ENCODE data around the gene PRKG1. TPM values are rescaled to one million over a fixed set of nuclear protein-coding genes. Genes with fewer than 3 reads are reported as not detected.

The PRKG1 gene
- total and polyA plus RNA-seq, 2 of the 8 experiments (the other 6 are each of a cell fraction or from before 2014, with no cell fraction given): 4.2 to 15.2 TPM

GRCh38 chr10:51498424-51498823 is 424.1 kb downstream of the PRKG1 start:
- ChIA-PET POLR2A (ENCODE audit: partially characterized antibody) (no interaction called here), CTCF (ENCODE audit: partially characterized antibody) (interaction anchor here (1.5 kb wide), 1 partner anchor 76 kb away, joined by 4 read pairs; no protein-coding TSS in a partner anchor)
- H2BK12ac ChIP-seq (ENCODE audit: low read depth, low read length): no peak overlapping the region
- no peaks in the 10 kb centered on the region for H3K4me1 ChIP-seq (replicated peaks in 1 of 4; ENCODE audit: control insufficient read depth in 3 of 4, insufficient read depth in 4 of 4, low read length in 3 of 4)
- no peaks in the 10 kb centered on the region for H3K79me1 ChIP-seq (ENCODE audit: low read depth, low read length)
- TF ChIP-seq BRCA1 (IDR thresholded peaks at IDR 0.05; ENCODE audit: low read depth, low read length) (no peak), EZH2 (IDR thresholded peaks at IDR 0.05; ENCODE audit: low read depth, low read length, severe bottlenecking) (no peak), SIRT6 (IDR thresholded peaks at IDR 0.05; ENCODE audit: low read length) (no peak), SP2 (IDR thresholded peaks at IDR 0.05; ENCODE audit: low read length) (no peak)
- no peak overlapping the region for H2AK5ac ChIP-seq (ENCODE audit: low read depth, low read length)
- H4K5ac ChIP-seq (ENCODE audit: insufficient read length, low read depth, low read length): no peak overlapping the region
- DNase-seq (ENCODE audit: low read depth in 1 of 2, low spot score in 2 of 2) (no peak), FAIRE-seq (no peak)
- H4K8ac ChIP-seq (ENCODE audit: extremely low read depth, insufficient read depth, low read length): no peak overlapping the region
- no peak overlapping the region for H3K4me2 ChIP-seq (ENCODE audit: insufficient read depth in 1 of 2, low read depth in 2 of 2, low read length in 2 of 2)
- H3K27me3 ChIP-seq (replicated peaks in 1 of 4; ENCODE audit: control insufficient read depth in 3 of 4, extremely low read depth in 1 of 4, insufficient read depth in 3 of 4, low read length in 3 of 4): no peaks in the 10 kb centered on the region
- H3K23me2 ChIP-seq (ENCODE audit: low read depth, low read length): no peaks in the 10 kb centered on the region
- H3K56ac ChIP-seq (replicated peaks; ENCODE audit: insufficient read length, low read depth, low read length): no peak overlapping the region
- H3K14ac ChIP-seq (ENCODE audit: insufficient read length): no peak overlapping the region
- no peak overlapping the region for H2AFZ ChIP-seq (ENCODE audit: low read length)
- no peak overlapping the region for H3K23ac ChIP-seq (ENCODE audit: insufficient read length)
- no peak overlapping the region for H2BK15ac ChIP-seq (ENCODE audit: low read length)
- no peaks in the 10 kb centered on the region for H3K36me3 ChIP-seq (ENCODE audit: control insufficient read depth in 2 of 4, insufficient read depth in 4 of 4, low read length in 3 of 4)
- no peak overlapping the region for H2BK5ac ChIP-seq (ENCODE audit: low read depth, low read length)
- no peak overlapping the region for H2BK120ac ChIP-seq (replicated peaks; ENCODE audit: low read depth, low read length)
- WGBS, 2 experiments (ENCODE audit: extremely low coverage in 1 of 2, insufficient coverage in 1 of 2, insufficient read length in 1 of 2, insufficient replicate concordance in 2 of 2, low coverage in 1 of 2, low lambda C conversion rate in 2 of 2, missing lambda C conversion rate in 1 of 2): 94% methylated on average over 2 of the region's 2 CpGs; no CpG with 5 or more reads in 1 of the 2 experiments
- H2BK20ac ChIP-seq (ENCODE audit: low read length): no peak overlapping the region
- H3K4ac ChIP-seq (replicated peaks; ENCODE audit: insufficient read length, low read depth, low read length): no peak overlapping the region
- no peak overlapping the region for H3K9ac ChIP-seq (replicated peaks in 1 of 4; ENCODE audit: extremely low read depth in 1 of 4, low read depth in 3 of 4, low read length in 3 of 4)
- H3K27ac ChIP-seq (ENCODE audit: low read depth, low read length): no peak overlapping the region
- H3K9me3 ChIP-seq (ENCODE audit: insufficient read depth in 2 of 2, low read depth in 1 of 2, low read length in 1 of 2): no peaks in the 10 kb centered on the region
- no peak overlapping the region for H3K18ac ChIP-seq (ENCODE audit: extremely low read depth, low read length)
- no peaks in the 10 kb centered on the region for H4K20me1 ChIP-seq (replicated peaks in 1 of 2; ENCODE audit: control insufficient read depth in 1 of 2, insufficient read depth in 2 of 2, low read length in 2 of 2)
- no peak overlapping the region for H3K4me3 ChIP-seq (ENCODE audit: extremely low read depth in 1 of 4, insufficient read depth in 2 of 4, low read depth in 3 of 4, low read length in 4 of 4)
- no peaks in the 10 kb centered on the region for H3K79me2 ChIP-seq (ENCODE audit: control insufficient read depth in 1 of 2, insufficient read depth in 2 of 2, low read length in 2 of 2)
- no peak overlapping the region for H4K91ac ChIP-seq (replicated peaks; ENCODE audit: insufficient read length, low read length)

Data from H1 (cell line).